KOPT-K1 (cell line): ENCODE data around the gene OR4D11.
"Not testable (repeated sequence)": the region's sequence is repeated elsewhere in the genome, so short reads cannot be mapped to it uniquely, and the experiment has no call there.

ENCODE experiments used
- H3K27ac ChIP-seq: fragments of 200-600 bp; sonication (generic); 2 replicates; pipeline ENCODE4 v1.5.1; 2016; ENCODE audit warnings: antibody characterized with exemption, mild to moderate bottlenecking, low read depth, low read length; ENCODE audit not compliant: poor library complexity, severe bottlenecking
- H3K36me3 ChIP-seq: fragments of 200-600 bp; sonication (generic); 2 replicates; pipeline ENCODE4 v1.5.1; 2017; ENCODE audit warnings: antibody characterized with exemption, mild to moderate bottlenecking, low read length, moderate library complexity; ENCODE audit not compliant: insufficient read depth
- H3K9me3 ChIP-seq: fragments of 200-600 bp; sonication (generic); 2 replicates; pipeline ENCODE4 v1.5.1; 2017; ENCODE audit warnings: antibody characterized with exemption, low read length, mild to moderate bottlenecking; ENCODE audit not compliant: insufficient read depth, poor library complexity, severe bottlenecking

Gene OR4D11

GRCh38 chr11:59503276-59503675 lies at the start of gene OR4D11:
Gene OR4D11 (plus strand): TSS chr11:59503576. CDS start chr11:59503576, 0 bp downstream.
- H3K27ac ChIP-seq = no peak within 1 kb of the TSS
- no peaks in the 10 kb centered on the region for H3K9me3 ChIP-seq
- H3K36me3 ChIP-seq = no peaks in the 10 kb centered on the region

- no peaks in the 10 kb centered on the region for H3K36me3 ChIP-seq
- no peak within 1 kb of the TSS for H3K27ac ChIP-seq
- H3K9me3 ChIP-seq = no peaks in the 10 kb centered on the region
Measured at GRCh38 chr11:59456661-59457060, 46.7 kb upstream of the OR4D11 start, which contains the start of gene OR4D6. Gene OR4D6 (plus strand): TSS chr11:59456961. CDS start chr11:59456961, 0 bp downstream.

GRCh38 chr11:59459916-59460315 lies 43.5 kb upstream of the OR4D11 start:
- H3K36me3 ChIP-seq = no peaks in the 10 kb centered on the region
- no peak overlapping the region for H3K27ac ChIP-seq
- H3K9me3 ChIP-seq = no peaks in the 10 kb centered on the region

DNA sequence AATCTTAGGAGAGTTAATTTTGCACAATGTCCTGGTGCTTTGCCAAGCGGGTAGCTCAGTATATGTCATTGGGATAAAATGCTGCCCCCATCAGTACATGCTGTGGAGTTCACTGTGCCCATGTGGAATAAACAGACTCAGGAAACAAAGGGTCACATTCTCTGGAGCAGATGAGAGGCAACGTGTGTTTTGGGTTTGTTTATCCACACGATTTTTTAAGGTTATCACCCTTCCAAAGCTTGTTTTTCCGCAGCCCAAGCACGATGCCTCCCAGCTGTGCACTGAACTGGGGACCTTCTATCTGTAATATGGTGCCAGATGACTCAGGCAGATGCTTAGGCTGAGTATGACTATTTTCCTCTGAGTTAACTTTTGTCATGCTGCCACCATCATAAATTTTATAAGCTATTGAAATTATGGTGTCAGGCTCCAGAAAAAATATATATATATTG lies 40.2 kb upstream of the OR4D11 start:
- Histone ChIP-seq H3K36me3 (no peaks in the 10 kb centered on the region), H3K27ac (no peak overlapping the region)

GRCh38 chr11:59473015-59473414 lies 30.4 kb upstream of the OR4D11 start, which contains the start of gene OR4D10:
Gene OR4D10 (plus strand): TSS chr11:59473315. CDS start chr11:59477430, 4,115 bp downstream.
- H3K36me3 ChIP-seq = no peaks in the 10 kb centered on the region
- H3K27ac ChIP-seq = no peak within 1 kb of the TSS
- no peaks in the 10 kb centered on the region for H3K9me3 ChIP-seq

More for the DNA sequence above, 40.2 kb upstream of the OR4D11 start:
- no peaks in the 10 kb centered on the region for H3K9me3 ChIP-seq

- no peaks in the 10 kb centered on the region for H3K36me3 ChIP-seq
- H3K9me3 ChIP-seq = no peaks in the 10 kb centered on the region
- no peak overlapping the region for H3K27ac ChIP-seq
Measured at GRCh38 chr11:59475176-59475575, 28.2 kb upstream of the OR4D11 start.

GRCh38 chr11:59479906-59480305 lies 23.5 kb upstream of the OR4D11 start:
- no peak overlapping the region for H3K27ac ChIP-seq
- no peaks in the 10 kb centered on the region for H3K9me3 ChIP-seq

GRCh38 chr11:59480359-59480758 lies 23.0 kb upstream of the OR4D11 start:
- H3K27ac ChIP-seq = no peak overlapping the region
- no peaks in the 10 kb centered on the region for H3K9me3 ChIP-seq
- no peaks in the 10 kb centered on the region for H3K36me3 ChIP-seq

More at GRCh38 chr11:59479906-59480305, 23.5 kb upstream of the OR4D11 start:
- no peaks in the 10 kb centered on the region for H3K36me3 ChIP-seq

DNA sequence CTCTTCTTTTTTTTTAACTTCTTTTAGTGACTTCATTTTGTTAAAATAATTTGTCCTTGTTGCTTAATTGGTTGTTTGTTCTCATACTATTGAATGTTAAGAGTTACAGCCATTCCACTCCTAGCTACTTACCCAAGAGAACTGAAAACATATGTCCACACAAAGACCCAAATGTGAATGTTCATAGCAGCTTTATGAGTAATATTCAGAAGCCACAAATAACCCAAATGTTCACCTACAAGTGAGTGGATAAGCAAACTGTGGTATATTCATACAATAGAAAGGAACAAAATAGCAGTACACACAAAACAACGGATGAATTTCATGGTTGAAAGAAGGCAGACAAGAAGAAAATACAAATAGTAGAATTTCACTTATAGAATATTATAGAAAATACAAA lies 1.4 kb upstream of the OR4D11 start:
- H3K27ac ChIP-seq = no peak overlapping the region
- H3K36me3 ChIP-seq = no peaks in the 10 kb centered on the region
- H3K9me3 ChIP-seq = no peaks in the 10 kb centered on the region

DNA sequence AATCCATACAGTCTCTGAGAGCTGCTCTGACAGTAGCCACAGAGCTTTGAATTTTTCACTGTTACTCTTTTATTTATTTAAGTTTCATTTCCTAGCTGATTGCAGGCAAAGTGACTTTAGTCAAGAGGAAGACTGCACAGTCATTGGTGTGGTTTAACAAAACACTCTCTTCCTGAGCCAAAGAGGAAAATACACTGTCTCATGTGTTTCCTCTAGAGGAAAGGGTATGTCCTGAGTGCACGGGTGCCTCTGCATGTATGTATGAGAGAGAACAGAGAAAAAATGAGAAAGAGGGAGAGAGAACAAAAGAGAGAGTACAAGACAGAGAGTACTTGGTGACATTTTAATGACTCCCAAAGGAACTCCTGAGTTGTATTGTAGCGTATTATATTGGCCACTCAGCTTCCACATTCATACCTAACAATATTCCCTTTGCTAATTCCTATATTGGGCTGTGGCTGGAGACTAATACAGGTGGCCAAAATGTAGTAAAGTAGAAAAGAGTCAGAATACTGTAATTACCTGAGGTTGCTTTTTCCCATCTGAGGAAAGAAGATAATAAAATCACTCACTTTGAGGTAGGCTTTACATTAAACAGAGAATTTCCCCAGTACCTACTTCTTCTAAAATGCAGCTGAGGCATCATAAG lies 7.7 kb downstream of the OR4D11 start, which contains the start of gene OR4D9:
TSS of gene OR4D9 (plus strand) at position 599 of the 649 bp plus-strand sequence. CDS start 3,374 bp downstream, outside the sequence.
- Histone ChIP-seq H3K36me3 (no peaks in the 10 kb centered on the region), H3K9me3 (no peaks in the 10 kb centered on the region), H3K27ac (no peak within 1 kb of the TSS)

DNA sequence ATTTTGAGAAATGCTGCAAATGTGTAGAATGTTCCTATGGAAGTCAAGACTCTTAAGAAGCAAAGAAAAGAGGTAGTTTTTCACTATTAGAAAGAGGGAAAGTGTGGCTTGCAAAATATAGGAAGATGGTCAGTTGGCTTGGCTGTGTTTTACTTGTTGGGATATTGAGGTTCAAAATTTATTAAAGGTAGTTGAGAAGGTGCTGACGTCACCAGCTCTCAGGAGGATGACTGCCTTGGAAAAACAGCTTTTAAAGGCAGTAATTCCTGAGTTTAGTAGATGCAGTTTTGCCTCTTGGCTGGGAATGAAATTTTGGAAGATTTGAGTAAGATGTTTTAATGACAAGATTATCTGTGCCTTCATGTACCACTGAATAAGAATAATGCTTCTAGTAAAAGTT lies 8.3 kb downstream of the OR4D11 start:
- Histone ChIP-seq H3K9me3 (no peaks in the 10 kb centered on the region), H3K27ac (no peak overlapping the region), H3K36me3 (no peaks in the 10 kb centered on the region)

DNA sequence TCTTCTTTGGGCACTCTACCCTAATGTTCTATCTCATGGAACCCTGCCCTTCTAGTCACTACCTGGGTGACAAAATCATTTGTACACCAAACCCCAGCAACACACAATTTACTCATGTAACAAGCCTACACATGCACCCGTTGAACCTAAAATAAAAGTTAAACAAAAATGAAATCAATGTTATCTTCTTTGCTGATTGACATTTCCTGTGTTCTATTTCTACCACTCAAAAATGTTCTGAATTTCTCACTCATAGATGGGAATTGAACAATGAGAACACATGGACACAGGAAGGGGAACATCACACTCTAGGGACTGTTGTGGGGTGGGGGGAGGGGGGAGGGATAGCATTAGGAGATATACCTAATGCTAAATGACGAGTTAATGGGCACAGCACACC lies 16.8 kb downstream of the OR4D11 start:
- H3K27ac ChIP-seq, H3K9me3 ChIP-seq, H3K36me3 ChIP-seq: not testable (repeated sequence)

GRCh38 chr11:59520741-59521140 lies 17.4 kb downstream of the OR4D11 start:
- no peaks in the 10 kb centered on the region for H3K36me3 ChIP-seq
- H3K27ac ChIP-seq = no peak overlapping the region
- H3K9me3 ChIP-seq = no peaks in the 10 kb centered on the region

DNA sequence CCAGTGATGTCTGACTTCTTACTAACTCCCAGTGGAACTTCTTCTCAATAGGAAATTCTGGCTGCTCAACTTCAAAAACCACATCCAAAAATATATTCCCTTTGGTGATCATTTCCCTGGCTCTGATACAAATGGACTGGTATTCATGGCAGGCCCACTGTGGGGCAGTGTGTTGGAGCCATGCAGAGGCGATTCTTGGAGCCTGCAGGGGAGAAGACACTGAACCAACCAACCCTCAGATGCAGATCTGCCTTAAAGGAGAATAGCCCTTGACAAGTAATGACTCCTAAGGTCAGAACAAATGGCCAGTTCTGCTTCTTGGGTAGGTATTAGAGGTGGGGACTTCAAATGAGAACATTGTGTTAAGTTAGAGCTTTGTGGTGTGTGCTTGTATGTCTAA lies 20.2 kb downstream of the OR4D11 start:
- H3K9me3 ChIP-seq = no peaks in the 10 kb centered on the region
- no peak overlapping the region for H3K27ac ChIP-seq
- H3K36me3 ChIP-seq = no peaks in the 10 kb centered on the region

DNA sequence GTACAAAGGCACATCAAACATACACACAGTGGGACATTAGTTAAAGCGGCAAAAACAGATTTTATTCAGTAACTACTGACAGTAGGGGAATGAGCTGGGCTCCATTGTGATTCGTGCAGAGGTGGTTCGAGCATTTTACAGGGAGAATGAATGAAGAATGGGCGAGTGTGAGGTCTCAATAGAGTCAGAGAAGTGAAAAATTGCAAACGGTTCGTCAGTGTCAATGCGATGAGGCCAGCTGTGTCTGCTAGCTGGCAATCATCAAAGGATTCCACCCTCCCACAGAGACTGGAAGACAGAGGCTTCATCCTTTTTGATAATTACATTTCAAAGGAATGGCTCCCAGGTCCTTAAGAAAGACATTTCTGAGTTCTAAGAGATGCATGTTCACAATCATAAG lies 25.3 kb downstream of the OR4D11 start:
- Histone ChIP-seq H3K9me3 (no peaks in the 10 kb centered on the region), H3K36me3 (no peaks in the 10 kb centered on the region), H3K27ac (no peak overlapping the region)

- H3K27ac ChIP-seq = no peak overlapping the region
- no peaks in the 10 kb centered on the region for H3K9me3 ChIP-seq
- H3K36me3 ChIP-seq = no peaks in the 10 kb centered on the region
Measured at GRCh38 chr11:59532620-59533019, 29.2 kb downstream of the OR4D11 start.
